GM12892 (cell line): Measurements from ENCODE around the gene OR2B3.

ENCODE experiments used
- DNase-seq: peaks from one replicate; pipeline ENCODE4 v3.0.0; 2011; ENCODE audit not compliant: insufficient read length
- FAIRE-seq: peaks from 2 replicates; lab custom pipeline; 2011; peaks lifted over from hg19 to GRCh38; lab: Jason Lieb, UNC
- POLR2A ChIP-seq: IDR thresholded peaks from 2 replicates; pipeline ENCODE4 v1.6.1; 2011; ENCODE audit warnings: low read depth, low read length, control low read depth
- POLR2AphosphoS5 ChIP-seq: IDR thresholded peaks from 2 replicates; pipeline ENCODE4 v1.6.1; 2011; ENCODE audit warnings: low read depth, low read length, control low read depth
- TAF1 ChIP-seq: IDR thresholded peaks from 2 replicates; pipeline ENCODE4 v1.6.1; 2011; ENCODE audit warnings: low read depth, mild to moderate bottlenecking, control low read depth, low read length, borderline replicate concordance

OR2B3 gene

GRCh38 chr6:29071831-29072723 is 15.0 kb downstream of the OR2B3 start:
- FAIRE-seq (peak; percentile 71), DNase-seq (no peak)
- no peak for TF ChIP-seq TAF1
- no peak for TF ChIP-seq POLR2AphosphoS5
- TF ChIP-seq POLR2A, result no peak

- no peak for TF ChIP-seq TAF1
- no peak for TF ChIP-seq POLR2AphosphoS5
- TF ChIP-seq POLR2A, result no peak
- FAIRE-seq (no peak), DNase-seq (no peak)
Measured at GRCh38 chr6:29051680-29052079, 35.4 kb downstream of the OR2B3 start.

- FAIRE-seq (no peak), DNase-seq (no peak)
- no peak for TF ChIP-seq TAF1
- no peak for TF ChIP-seq POLR2AphosphoS5
- TF ChIP-seq POLR2A, result no peak
Measured at GRCh38 chr6:29045075-29045474, 42.0 kb downstream of the OR2B3 start, which contains the start of gene OR2W1. Gene OR2W1, minus strand, starts transcription at chr6:29045175. Its CDS starts 0 bp downstream, at chr6:29045175.
